WI38 (cell line): ENCODE data around the gene SEMA5A.

Experiments
- H3K4me3 ChIP-seq: 2 replicates; pipeline ENCODE4 v1.5.1; 2011; ENCODE audit warnings: low read depth, mild to moderate bottlenecking, control low read depth, low read length
- TF ChIP-seq, protein P1 (sequence below): IDR thresholded peaks from 2 replicates; pipeline ENCODE4 v1.5.1; 2012; ENCODE audit warnings: low read depth, mild to moderate bottlenecking, control low read depth, low read length

Gene SEMA5A

DNA sequence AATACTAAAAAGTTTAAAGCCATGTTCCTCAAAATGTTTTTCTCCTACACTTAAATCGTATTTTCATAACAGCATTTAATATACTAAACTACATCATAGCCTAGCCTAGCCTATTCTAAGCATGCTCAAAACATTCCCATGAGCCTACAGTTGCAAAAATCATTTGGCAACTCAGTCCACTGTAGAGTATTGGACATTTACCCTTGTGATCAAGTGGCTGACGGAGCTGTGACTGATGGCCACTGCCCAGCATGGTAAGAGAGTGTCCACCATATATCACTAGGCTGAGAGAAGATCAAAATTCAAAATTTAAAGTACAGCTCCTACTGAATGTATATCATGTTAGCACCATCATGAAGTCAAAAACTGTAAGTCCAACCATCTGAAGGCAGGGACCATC lies 30.9 kb downstream of the SEMA5A start:
- TF ChIP-seq, protein P1, sequence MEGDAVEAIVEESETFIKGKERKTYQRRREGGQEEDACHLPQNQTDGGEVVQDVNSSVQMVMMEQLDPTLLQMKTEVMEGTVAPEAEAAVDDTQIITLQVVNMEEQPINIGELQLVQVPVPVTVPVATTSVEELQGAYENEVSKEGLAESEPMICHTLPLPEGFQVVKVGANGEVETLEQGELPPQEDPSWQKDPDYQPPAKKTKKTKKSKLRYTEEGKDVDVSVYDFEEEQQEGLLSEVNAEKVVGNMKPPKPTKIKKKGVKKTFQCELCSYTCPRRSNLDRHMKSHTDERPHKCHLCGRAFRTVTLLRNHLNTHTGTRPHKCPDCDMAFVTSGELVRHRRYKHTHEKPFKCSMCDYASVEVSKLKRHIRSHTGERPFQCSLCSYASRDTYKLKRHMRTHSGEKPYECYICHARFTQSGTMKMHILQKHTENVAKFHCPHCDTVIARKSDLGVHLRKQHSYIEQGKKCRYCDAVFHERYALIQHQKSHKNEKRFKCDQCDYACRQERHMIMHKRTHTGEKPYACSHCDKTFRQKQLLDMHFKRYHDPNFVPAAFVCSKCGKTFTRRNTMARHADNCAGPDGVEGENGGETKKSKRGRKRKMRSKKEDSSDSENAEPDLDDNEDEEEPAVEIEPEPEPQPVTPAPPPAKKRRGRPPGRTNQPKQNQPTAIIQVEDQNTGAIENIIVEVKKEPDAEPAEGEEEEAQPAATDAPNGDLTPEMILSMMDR = no peak
- H3K4me3 ChIP-seq = no peak overlapping the region

DNA sequence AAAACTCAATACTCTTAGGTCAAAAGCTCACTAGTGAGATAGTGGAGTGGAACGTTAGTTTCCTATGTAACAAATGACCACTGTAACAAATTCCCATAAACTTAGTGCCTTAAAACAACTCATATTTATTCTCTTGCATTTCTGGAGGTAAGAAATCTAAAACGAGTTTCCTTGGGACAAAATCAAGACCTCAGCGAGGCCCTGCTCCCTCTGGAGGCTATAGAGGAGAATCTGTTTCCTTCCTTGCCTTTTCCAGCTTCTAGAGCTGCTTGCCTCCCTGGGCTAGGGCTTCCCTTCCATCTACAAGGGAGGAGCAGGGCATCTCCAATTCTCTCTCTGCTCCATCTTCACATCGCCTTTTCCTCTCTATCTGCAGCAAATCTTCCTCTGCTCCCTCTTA lies 32.0 kb downstream of the SEMA5A start:
- TF ChIP-seq, protein P1 = peak; percentile 23; the same call in 1 of the 2 replicates

DNA sequence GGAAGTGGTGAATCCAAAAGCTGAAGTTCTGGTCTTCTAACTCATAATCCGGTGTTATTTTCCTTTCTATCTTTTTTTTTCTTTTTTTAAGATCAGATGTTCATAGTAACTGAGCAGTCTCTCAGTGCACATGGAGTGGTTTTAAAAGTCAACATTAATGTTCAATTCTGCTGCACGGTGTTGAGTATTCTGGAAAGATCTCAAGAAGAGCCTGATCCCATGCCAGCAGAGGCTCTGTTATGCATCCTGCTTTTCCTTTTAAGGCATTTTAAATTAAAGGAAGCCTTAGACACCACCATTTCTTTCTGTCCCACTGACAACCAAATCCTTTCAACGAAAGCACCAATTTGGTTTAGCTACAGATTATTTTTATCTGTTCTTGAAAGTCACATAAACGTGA lies 33.4 kb downstream of the SEMA5A start:
- no peak overlapping the region for H3K4me3 ChIP-seq
- TF ChIP-seq, protein P1 = no peak

More for the DNA sequence above, 32.0 kb downstream of the SEMA5A start:
- H3K4me3 ChIP-seq = no peak overlapping the region

DNA sequence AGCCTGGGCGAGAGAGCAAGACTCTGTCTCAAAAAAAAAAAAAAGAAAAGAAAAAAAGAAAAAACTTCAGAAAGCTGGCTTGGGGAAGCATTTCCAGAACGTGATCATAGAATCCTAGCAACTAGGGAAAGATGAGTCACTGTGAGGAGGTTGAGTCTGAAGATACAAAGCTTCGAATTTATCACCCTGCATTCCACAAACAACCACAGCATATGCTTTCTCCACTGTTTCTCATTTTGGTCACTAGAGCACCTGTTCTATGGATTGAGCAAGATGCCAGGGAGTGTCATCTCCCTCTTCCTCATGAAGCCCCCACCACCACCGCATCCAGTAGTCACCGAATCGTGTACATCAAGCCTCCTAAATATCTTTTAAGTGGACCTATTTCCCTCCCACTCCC lies 37.9 kb downstream of the SEMA5A start:
- TF ChIP-seq, protein P1 = no peak
- H3K4me3 ChIP-seq = no peak overlapping the region

DNA sequence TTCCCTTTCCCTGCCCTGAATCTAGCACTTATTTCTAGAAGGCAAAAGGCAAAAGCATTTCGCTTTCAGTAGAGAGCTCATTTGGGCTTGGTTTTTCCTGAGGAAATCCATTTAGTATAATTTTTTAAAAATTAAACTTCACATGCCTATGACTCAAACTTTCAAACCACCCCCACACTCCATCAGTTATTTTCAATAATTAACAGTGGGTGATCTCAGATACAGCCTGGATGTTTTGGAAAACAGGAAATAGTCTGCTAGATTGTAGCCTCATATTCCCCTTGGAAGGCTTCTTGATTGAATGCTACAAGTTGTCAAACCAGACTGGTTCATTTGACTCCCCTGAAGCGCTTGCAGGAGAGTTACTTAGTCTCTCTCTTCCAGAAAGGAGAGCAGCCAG lies 40.6 kb downstream of the SEMA5A start:
- H3K4me3 ChIP-seq = no peak overlapping the region
- TF ChIP-seq, protein P1 = no peak

DNA sequence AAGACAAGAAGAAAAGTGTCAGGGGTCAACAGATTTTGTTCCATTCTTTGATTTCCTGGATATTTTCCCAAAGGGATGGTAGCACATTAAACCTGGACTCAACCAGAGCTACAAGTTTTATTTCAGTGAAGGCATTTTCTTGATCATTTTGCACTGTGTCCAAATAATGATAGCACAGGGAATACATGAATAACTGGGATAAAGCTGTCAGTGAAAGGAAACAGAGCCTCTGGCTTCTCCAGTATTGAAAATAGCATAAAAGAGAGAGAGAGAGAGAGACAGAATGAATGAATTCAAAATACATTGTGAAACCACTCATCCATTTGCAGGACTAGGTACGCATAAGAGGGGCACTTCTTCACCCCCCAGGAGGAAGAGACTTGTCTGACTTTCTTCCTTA lies 43.0 kb downstream of the SEMA5A start:
- TF ChIP-seq, protein P1 = no peak

DNA sequence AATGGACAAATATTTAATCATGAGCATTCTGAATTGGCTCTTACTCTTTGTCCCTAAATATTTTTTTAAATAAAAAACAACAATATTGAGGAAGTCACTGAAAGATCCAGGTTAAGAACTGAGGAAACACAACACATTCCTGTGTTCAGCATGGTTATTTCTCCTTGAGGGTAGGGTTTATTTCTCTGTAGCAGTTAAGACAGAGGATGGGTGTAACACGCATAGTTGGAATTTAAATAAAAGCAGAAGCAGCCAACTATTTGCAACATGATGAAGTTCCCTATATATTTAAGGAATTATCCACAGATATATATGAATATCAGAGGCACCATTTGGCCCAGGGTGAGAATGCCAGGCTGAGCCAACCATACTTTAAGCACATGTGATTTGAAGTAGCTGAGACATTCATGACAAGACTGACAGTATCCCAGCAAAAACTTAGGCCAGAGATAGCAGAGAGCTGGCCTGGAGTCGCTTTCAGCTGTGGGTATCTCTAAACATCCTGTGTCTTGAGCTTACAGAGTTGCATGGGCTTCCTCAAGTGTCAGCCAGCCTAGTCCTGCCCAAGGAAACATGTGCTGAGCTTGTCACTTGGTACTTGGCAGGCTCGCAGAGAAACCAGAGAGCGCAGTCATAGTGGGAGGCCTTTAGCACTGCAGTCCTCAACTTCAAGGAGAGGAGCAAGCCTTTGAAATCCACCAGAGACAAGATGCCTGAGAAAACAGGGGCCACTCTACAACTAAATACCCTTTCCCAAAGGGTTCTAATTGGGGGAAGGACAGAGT lies 43.6 kb downstream of the SEMA5A start:
- H3K4me3 ChIP-seq = no peak overlapping the region
- TF ChIP-seq, protein P1 = no peak

More for the DNA sequence above, 43.0 kb downstream of the SEMA5A start:
- no peak overlapping the region for H3K4me3 ChIP-seq
